HepG2 (cell line): ENCODE data around the gene KRTAP12-1. TPM values are rescaled to one million over a fixed set of nuclear protein-coding genes. Genes with fewer than 3 reads are reported as not detected.

ENCODE experiments used
- ATF7 ChIP-seq, 2 experiments: fragments of 450-650 bp in 1 of 2; sonication (generic) in 1 of 2; formaldehyde crosslinking in 1 of 2; IDR thresholded peaks; 2 replicates each; pipeline versions ENCODE4 v1.4.0 to v1.6.1; 2016 to 2020; ENCODE audit warnings: antibody characterized with exemption in 1 of 2, mild to moderate bottlenecking in 1 of 2, missing genetic modification reagents in 1 of 2
- CEBPG ChIP-seq: IDR thresholded peaks from 2 replicates; pipeline ENCODE4 v1.6.1; 2016
- EHMT2 ChIP-seq: fragments of 200-600 bp; sonication (generic); IDR thresholded peaks from 2 replicates; pipeline ENCODE4 v1.7.0; 2017; ENCODE audit warnings: antibody characterized with exemption, low read depth, low read length, borderline replicate concordance
- HDAC6 ChIP-seq: fragments of 200-600 bp; sonication (generic); IDR thresholded peaks from 2 replicates; pipeline ENCODE4 v1.7.0; 2017; ENCODE audit warnings: mild to moderate bottlenecking, antibody characterized with exemption, low read length, low read depth
- HOXA9 ChIP-seq: sonication (generic); formaldehyde crosslinking; IDR thresholded peaks from 2 replicates; pipeline ENCODE4 v1.8.1; 2022; ENCODE audit warnings: missing genetic modification reagents, mild to moderate bottlenecking, moderate library complexity, borderline replicate concordance
- JUNB ChIP-seq: sonication (generic); formaldehyde crosslinking; IDR thresholded peaks from 2 replicates; pipeline ENCODE4 v1.8.0; 2022; ENCODE audit warnings: missing genetic modification reagents, mild to moderate bottlenecking, borderline replicate concordance
- MTA3 ChIP-seq: sonication (generic); formaldehyde crosslinking; IDR thresholded peaks from 2 replicates; pipeline ENCODE4 v1.4.0; 2020; ENCODE audit warnings: missing genetic modification reagents
- NKX3-1 ChIP-seq: sonication (generic); formaldehyde crosslinking; IDR thresholded peaks from 2 replicates; pipeline ENCODE4 v1.5.0; 2020; ENCODE audit warnings: missing genetic modification reagents
- NR2F2 ChIP-seq: IDR thresholded peaks from 2 replicates; pipeline ENCODE4 v1.6.1; 2012; ENCODE audit warnings: low read depth, inconsistent platforms, borderline replicate concordance
- SMAD3 ChIP-seq: sonication (generic); formaldehyde crosslinking; IDR thresholded peaks from 2 replicates; pipeline ENCODE4 v1.4.0; 2020; ENCODE audit warnings: missing genetic modification reagents
- SNAI1 ChIP-seq: sonication (generic); formaldehyde crosslinking; IDR thresholded peaks from 2 replicates; pipeline ENCODE4 v1.5.0; 2020; ENCODE audit warnings: mild to moderate bottlenecking, missing genetic modification reagents, borderline replicate concordance
- SP2 ChIP-seq: sonication (generic); formaldehyde crosslinking; IDR thresholded peaks from 2 replicates; pipeline ENCODE4 v1.5.1; 2020; ENCODE audit warnings: mild to moderate bottlenecking, missing genetic modification reagents
- ZBTB20 ChIP-seq: sonication (generic); formaldehyde crosslinking; IDR thresholded peaks from 2 replicates; pipeline ENCODE4 v1.8.1; 2023; ENCODE audit warnings: missing genetic modification reagents, low read depth, mild to moderate bottlenecking, borderline replicate concordance
- ZGPAT ChIP-seq: IDR thresholded peaks from 2 replicates; pipeline ENCODE4 v1.6.1; 2016; ENCODE audit warnings: mild to moderate bottlenecking
- ZKSCAN5 ChIP-seq: sonication (generic); formaldehyde crosslinking; IDR thresholded peaks from 2 replicates; pipeline ENCODE4 v1.5.1; 2020; ENCODE audit warnings: mild to moderate bottlenecking, missing genetic modification reagents
- ZNF143 ChIP-seq: sonication (generic); formaldehyde crosslinking; IDR thresholded peaks from 2 replicates; pipeline ENCODE4 v1.4.0; 2020; ENCODE audit warnings: missing genetic modification reagents
- ZNF501 ChIP-seq: sonication (generic); formaldehyde crosslinking; IDR thresholded peaks from 2 replicates; pipeline ENCODE4 v1.5.1; 2020; ENCODE audit warnings: mild to moderate bottlenecking, moderate library complexity, missing genetic modification reagents
- ZNF629 ChIP-seq: sonication (generic); formaldehyde crosslinking; conservative IDR thresholded peaks from 2 replicates; pipeline ENCODE4 v1.5.0; 2020; ENCODE audit warnings: missing genetic modification reagents
- ZNF674 ChIP-seq: sonication (generic); formaldehyde crosslinking; IDR thresholded peaks from 2 replicates; pipeline ENCODE4 v1.5.0; 2020; ENCODE audit warnings: low read depth, mild to moderate bottlenecking, missing genetic modification reagents
- ZNF713 ChIP-seq: sonication (generic); formaldehyde crosslinking; IDR thresholded peaks from 2 replicates; pipeline ENCODE4 v1.4.0; 2020; ENCODE audit warnings: mild to moderate bottlenecking, missing genetic modification reagents
- ZSCAN25 ChIP-seq: sonication (generic); formaldehyde crosslinking; IDR thresholded peaks from 2 replicates; pipeline ENCODE4 v1.8.0; 2022; ENCODE audit warnings: mild to moderate bottlenecking, missing genetic modification reagents
- polyA plus RNA-seq, 8 experiments: library from polyadenylated mRNA; depleted of rRNA in 3 of 8; stranded (reverse) in 7 of 8; unstranded in 1 of 8; fragments of >200 nt; fragmentation: Illumina TruSeq in 4 of 8; extraction: Trizol in 4 of 8; gene quantifications; 2 replicates each; pipeline versions ENCODE4 v1.2.1 to v1.2.3, GENCODE V29; 2011 to 2016; ENCODE audit warnings: low read depth in 4 of 8, missing spikeins in 1 of 8, mixed read lengths in 1 of 8; ENCODE audit not compliant: insufficient read depth in 1 of 8
- total RNA-seq, 5 experiments: library from RNA; depleted of rRNA; stranded (reverse); fragments of >200 nt; fragmentation: Illumina TruSeq; extraction: Trizol; gene quantifications; 2 replicates each; pipeline ENCODE4 v1.2.3, GENCODE V29; 2016; ENCODE audit warnings: low read depth in 1 of 5
- TF ChIP-seq, protein P1 (sequence below): IDR thresholded peaks from 2 replicates; pipeline ENCODE4 v1.4.0; 2020; ENCODE audit warnings: mild to moderate bottlenecking, missing genetic modification reagents
- TF ChIP-seq, protein P2 (sequence below): IDR thresholded peaks from 2 replicates; pipeline ENCODE4 v1.6.1; 2016; ENCODE audit warnings: missing compliant biosample characterization, missing genetic modification reagents, borderline replicate concordance

The KRTAP12-1 gene
- total and polyA plus RNA-seq, 2 of the 13 experiments (the other 11 are each of a cell fraction or from before 2014, with no cell fraction given), result not detected

DNA sequence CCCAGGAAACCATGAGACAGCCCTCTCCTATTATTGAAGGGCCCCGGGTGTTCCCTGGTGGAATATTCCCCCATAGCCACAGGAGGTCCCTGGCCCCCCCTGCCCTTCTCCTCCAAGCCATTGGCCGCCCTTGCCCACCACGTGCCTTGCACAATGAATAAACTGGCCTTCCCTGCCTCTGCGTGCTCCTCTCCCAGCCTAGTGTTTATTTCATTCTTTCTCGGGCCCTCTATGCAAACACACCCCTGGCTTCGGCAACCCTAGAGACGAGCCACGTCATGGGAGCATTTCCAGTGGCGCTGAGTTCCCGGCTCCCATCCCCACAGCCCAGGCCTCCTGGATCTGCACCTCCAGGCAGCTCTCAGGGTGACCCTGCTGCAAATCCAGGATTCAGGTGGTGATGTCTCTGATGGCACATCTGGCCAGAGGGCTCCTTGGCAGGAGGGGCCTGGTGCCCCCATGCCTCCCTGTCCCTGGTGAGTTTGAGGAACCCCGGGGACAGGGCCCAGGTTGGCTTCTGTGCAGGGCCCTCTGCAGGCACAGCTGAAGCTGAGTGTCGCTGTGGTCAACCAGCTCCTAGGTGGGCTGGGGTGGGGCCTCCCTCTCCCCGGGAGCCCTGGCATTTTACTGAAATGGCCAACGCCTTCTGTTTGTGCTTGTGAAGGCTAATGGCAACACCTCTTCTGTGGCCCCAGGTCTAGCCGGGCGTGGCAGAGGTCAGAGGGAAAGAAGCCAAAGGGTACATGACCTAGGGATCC is 21.2 kb upstream of the KRTAP12-1 start (continued):
- TF ChIP-seq, protein P1, sequence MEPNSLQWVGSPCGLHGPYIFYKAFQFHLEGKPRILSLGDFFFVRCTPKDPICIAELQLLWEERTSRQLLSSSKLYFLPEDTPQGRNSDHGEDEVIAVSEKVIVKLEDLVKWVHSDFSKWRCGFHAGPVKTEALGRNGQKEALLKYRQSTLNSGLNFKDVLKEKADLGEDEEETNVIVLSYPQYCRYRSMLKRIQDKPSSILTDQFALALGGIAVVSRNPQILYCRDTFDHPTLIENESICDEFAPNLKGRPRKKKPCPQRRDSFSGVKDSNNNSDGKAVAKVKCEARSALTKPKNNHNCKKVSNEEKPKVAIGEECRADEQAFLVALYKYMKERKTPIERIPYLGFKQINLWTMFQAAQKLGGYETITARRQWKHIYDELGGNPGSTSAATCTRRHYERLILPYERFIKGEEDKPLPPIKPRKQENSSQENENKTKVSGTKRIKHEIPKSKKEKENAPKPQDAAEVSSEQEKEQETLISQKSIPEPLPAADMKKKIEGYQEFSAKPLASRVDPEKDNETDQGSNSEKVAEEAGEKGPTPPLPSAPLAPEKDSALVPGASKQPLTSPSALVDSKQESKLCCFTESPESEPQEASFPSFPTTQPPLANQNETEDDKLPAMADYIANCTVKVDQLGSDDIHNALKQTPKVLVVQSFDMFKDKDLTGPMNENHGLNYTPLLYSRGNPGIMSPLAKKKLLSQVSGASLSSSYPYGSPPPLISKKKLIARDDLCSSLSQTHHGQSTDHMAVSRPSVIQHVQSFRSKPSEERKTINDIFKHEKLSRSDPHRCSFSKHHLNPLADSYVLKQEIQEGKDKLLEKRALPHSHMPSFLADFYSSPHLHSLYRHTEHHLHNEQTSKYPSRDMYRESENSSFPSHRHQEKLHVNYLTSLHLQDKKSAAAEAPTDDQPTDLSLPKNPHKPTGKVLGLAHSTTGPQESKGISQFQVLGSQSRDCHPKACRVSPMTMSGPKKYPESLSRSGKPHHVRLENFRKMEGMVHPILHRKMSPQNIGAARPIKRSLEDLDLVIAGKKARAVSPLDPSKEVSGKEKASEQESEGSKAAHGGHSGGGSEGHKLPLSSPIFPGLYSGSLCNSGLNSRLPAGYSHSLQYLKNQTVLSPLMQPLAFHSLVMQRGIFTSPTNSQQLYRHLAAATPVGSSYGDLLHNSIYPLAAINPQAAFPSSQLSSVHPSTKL, result peak; percentile 76
- TF ChIP-seq ZNF713 (CRISPR knock-in tag), result no peak
- TF ChIP-seq HOXA9 (CRISPR knock-in tag), result no peak
- no peak for TF ChIP-seq MTA3
- 0 out of 2 replicates have a peak, but pooled peaks have one; percentile 12 for TF ChIP-seq SP2
- TF ChIP-seq SMAD3 (CRISPR knock-in tag), result no peak
- TF ChIP-seq, protein P2, sequence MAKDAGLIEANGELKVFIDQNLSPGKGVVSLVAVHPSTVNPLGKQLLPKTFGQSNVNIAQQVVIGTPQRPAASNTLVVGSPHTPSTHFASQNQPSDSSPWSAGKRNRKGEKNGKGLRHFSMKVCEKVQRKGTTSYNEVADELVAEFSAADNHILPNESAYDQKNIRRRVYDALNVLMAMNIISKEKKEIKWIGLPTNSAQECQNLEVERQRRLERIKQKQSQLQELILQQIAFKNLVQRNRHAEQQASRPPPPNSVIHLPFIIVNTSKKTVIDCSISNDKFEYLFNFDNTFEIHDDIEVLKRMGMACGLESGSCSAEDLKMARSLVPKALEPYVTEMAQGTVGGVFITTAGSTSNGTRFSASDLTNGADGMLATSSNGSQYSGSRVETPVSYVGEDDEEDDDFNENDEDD (CRISPR knock-in tag), result 0 out of 2 replicates have a peak, but pooled peaks have one; percentile 47
- TF ChIP-seq JUNB (CRISPR knock-in tag), result no peak
- no peak for TF ChIP-seq ZKSCAN5
- TF ChIP-seq ZNF501 (CRISPR knock-in tag), result peak; percentile 29; the same call in 1 of the 2 replicates
- no peak for TF ChIP-seq ZNF143 (CRISPR knock-in tag)
- no peak for TF ChIP-seq ZNF629 (CRISPR knock-in tag)
- TF ChIP-seq NKX3-1 (CRISPR knock-in tag), result no peak
- no peak; the same call in 1 of the 2 replicates for TF ChIP-seq ZBTB20 (CRISPR knock-in tag)
- peak; percentile 65; the same call in 1 of the 2 replicates for TF ChIP-seq ZSCAN25
- no peak; the same call in 1 of the 2 replicates for TF ChIP-seq ZGPAT (CRISPR knock-in tag)
- TF ChIP-seq SNAI1, result no peak
- no peak for TF ChIP-seq HDAC6
- no peak for TF ChIP-seq CEBPG (CRISPR knock-in tag)
- no peak for TF ChIP-seq EHMT2
- TF ChIP-seq NR2F2, result no peak
- TF ChIP-seq ATF7 (IDR thresholded peaks at IDR 0.05), result no peak
- TF ChIP-seq ATF7 (CRISPR knock-in tag; IDR thresholded peaks at IDR 0.05), result no peak
- no peak for TF ChIP-seq ZNF674 (CRISPR knock-in tag)
